Thymus (tissue), 2 donors: ENCODE results near the gene MSANTD3. TPM values are rescaled to one million over a fixed set of nuclear protein-coding genes. Genes with fewer than 3 reads are reported as not detected.

ENCODE experiments used
- polyA plus RNA-seq: library from polyadenylated mRNA; stranded (reverse); fragments of 200-250 nt; gene quantifications from one replicate; pipeline ENCODE4 v1.2.3, GENCODE V29; 2013
- total RNA-seq: library from RNA; stranded (reverse); fragments of 120-200 nt; gene quantifications from one replicate; pipeline ENCODE4 v1.2.4, GENCODE V29; 2013
- donor health status: healthy.

The MSANTD3 gene
- total and polyA plus RNA-seq, 2 donors: 9.2 to 16.8 TPM

Other genes with a start within 250 kb of the MSANTD3 start
- 35.0 TPM for gene TEX10, start 74.2 kb upstream of the MSANTD3 start, total RNA-seq
- 13.6 TPM for gene TEX10, start 74.2 kb upstream of the MSANTD3 start, polyA plus RNA-seq
- 1.4 TPM for gene TMEFF1, start 46.0 kb downstream of the MSANTD3 start, total RNA-seq
- 0.02 TPM for gene TMEFF1, start 46.0 kb downstream of the MSANTD3 start, polyA plus RNA-seq
- gene CAVIN4, start 150.9 kb downstream of the MSANTD3 start, total RNA-seq: 0.38 TPM
- gene CAVIN4, start 150.9 kb downstream of the MSANTD3 start, polyA plus RNA-seq: 0.23 TPM